Measurements from ENCODE around the gene TTC21B. TPM values are rescaled to one million over a fixed set of nuclear protein-coding genes. Genes with fewer than 3 reads are reported as not detected.

TTC21B gene
- total RNA-seq, 2 donors from 2014 or later: 23.7 to 34.1 TPM

- Histone ChIP-seq H3K4me3 (no peak overlapping the region), H3K9me3 (no peaks in the 10 kb centered on the region), H3K36me3 (peaks cover 8% of the 10 kb centered on the region), H3K4me1 (ENCODE audit: control insufficient read depth in 1 of 2, low read depth in 2 of 2) (no peaks in the 10 kb centered on the region), H3K27me3 (replicated peaks; ENCODE audit: insufficient read depth) (no peaks in the 10 kb centered on the region), H3K27ac (no peak overlapping the region)
- TF ChIP-seq CTCF (IDR thresholded peaks at IDR 0.05): no peak
- ATAC-seq (ENCODE audit: insufficient number of reproducible peaks, low FRiP score, low read depth) (no peak), DNase-seq (ENCODE audit: low spot score) (no peak)
Observed at GRCh38 chr2:165911231-165911630, 42.3 kb downstream of the TTC21B start.

GRCh38 chr2:165909466-165909865, 44.1 kb downstream of the TTC21B start:
- H3K36me3 ChIP-seq: peaks cover 6% of the 10 kb centered on the region
- no peaks in the 10 kb centered on the region for H3K9me3 ChIP-seq
- TF ChIP-seq CTCF (IDR thresholded peaks at IDR 0.05): no peak
- H3K4me1 ChIP-seq (ENCODE audit: control insufficient read depth in 1 of 2, low read depth in 2 of 2): no peaks in the 10 kb centered on the region
- no peak overlapping the region for H3K27ac ChIP-seq
- no peak for DNase-seq (ENCODE audit: low spot score)
- H3K27me3 ChIP-seq (replicated peaks; ENCODE audit: insufficient read depth): no peaks in the 10 kb centered on the region
- H3K4me3 ChIP-seq: no peak overlapping the region
- ATAC-seq (ENCODE audit: insufficient number of reproducible peaks, low FRiP score, low read depth): no peak

DNA sequence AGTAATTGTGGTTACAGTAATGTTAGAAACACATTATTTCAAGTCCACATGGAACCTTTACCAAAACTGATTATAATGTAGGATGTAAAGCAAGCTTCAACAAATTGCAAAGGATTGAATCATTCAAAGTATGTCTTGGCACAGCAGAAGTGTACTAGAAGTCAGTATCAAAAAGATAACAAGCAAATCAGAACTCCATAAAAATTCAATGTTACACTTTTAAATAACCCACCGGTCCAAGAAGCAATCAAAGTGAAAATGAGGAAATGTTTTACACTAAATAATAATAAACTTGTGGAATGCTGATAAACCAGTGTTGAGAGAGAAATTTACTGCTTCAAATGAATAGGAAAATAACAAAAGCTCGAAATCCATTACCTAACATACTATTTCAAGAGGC, 47.7 kb downstream of the TTC21B start:
- Histone ChIP-seq H3K9me3 (no peaks in the 10 kb centered on the region), H3K4me3 (no peak overlapping the region), H3K36me3 (peaks cover 6% of the 10 kb centered on the region), H3K4me1 (ENCODE audit: control insufficient read depth in 1 of 2, low read depth in 2 of 2) (peaks cover 9 to 11% of the 10 kb centered on the region in 2 donors), H3K27ac (no peak overlapping the region), H3K27me3 (replicated peaks; ENCODE audit: insufficient read depth) (no peaks in the 10 kb centered on the region)
- no peak for DNase-seq (ENCODE audit: low spot score)
- no peak for ATAC-seq (ENCODE audit: insufficient number of reproducible peaks, low FRiP score, low read depth)
- TF ChIP-seq CTCF (IDR thresholded peaks at IDR 0.05): no peak

DNA sequence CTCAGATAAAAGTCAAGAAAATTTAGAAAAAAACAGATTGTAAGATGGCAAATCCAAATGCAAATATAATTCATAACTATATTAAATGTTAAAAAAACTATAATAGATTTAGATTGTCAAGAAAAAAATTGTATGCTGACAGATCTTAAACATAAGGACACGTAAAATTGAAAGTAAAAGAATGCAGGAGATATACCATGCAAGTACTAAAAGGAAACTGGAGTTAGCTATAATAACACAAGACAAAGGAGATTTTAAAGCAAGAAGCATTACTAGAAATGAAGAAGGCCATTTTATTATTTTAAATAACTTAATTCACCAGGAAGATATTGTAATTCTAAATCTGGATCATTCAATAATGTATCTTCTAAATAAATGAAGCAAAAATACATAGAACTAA, 48.3 kb downstream of the TTC21B start:
- H3K36me3 ChIP-seq: peaks cover 6% of the 10 kb centered on the region
- no peaks in the 10 kb centered on the region for H3K9me3 ChIP-seq
- DNase-seq (ENCODE audit: low spot score) (no peak), ATAC-seq (ENCODE audit: insufficient number of reproducible peaks, low FRiP score, low read depth) (no peak)
- no peak overlapping the region for H3K4me3 ChIP-seq
- no peak overlapping the region for H3K27ac ChIP-seq
- H3K4me1 ChIP-seq (ENCODE audit: control insufficient read depth in 1 of 2, low read depth in 2 of 2): peaks cover 9 to 11% of the 10 kb centered on the region in 2 donors
- no peaks in the 10 kb centered on the region for H3K27me3 ChIP-seq (replicated peaks; ENCODE audit: insufficient read depth)
- TF ChIP-seq CTCF (IDR thresholded peaks at IDR 0.05): no peak

GRCh38 chr2:165904432-165904831, 49.1 kb downstream of the TTC21B start:
- Histone ChIP-seq H3K9me3 (no peaks in the 10 kb centered on the region), H3K4me1 (ENCODE audit: control insufficient read depth in 1 of 2, low read depth in 2 of 2) (peaks cover 9 to 11% of the 10 kb centered on the region in 2 donors), H3K27ac (no peak overlapping the region), H3K27me3 (replicated peaks; ENCODE audit: insufficient read depth) (no peaks in the 10 kb centered on the region), H3K36me3 (peaks cover 6% of the 10 kb centered on the region), H3K4me3 (no peak overlapping the region)
- DNase-seq (ENCODE audit: low spot score) (no peak), ATAC-seq (ENCODE audit: insufficient number of reproducible peaks, low FRiP score, low read depth) (no peak)
- TF ChIP-seq CTCF (IDR thresholded peaks at IDR 0.05): no peak

All from thoracic aorta (tissue), 2 donors.